Retinal pigment epithelial cell (primary cell): ENCODE data around the gene PAFAH1B2.

ENCODE experiments used
- DNase-seq: peaks from one replicate; pipeline ENCODE4 v3.0.0-alpha.2; 2010; ENCODE audit warnings: low read depth
- H3K4me3 ChIP-seq: 2 replicates; pipeline ENCODE4 v1.5.1; 2011; ENCODE audit warnings: mild to moderate bottlenecking, low read length, control low read depth, moderate library complexity
- TF ChIP-seq, protein P1 (sequence below): conservative IDR thresholded peaks from 2 replicates; pipeline ENCODE4 v1.5.1; 2011; ENCODE audit warnings: low read depth, low read length, control low read depth, inconsistent platforms

PAFAH1B2 gene

DNA sequence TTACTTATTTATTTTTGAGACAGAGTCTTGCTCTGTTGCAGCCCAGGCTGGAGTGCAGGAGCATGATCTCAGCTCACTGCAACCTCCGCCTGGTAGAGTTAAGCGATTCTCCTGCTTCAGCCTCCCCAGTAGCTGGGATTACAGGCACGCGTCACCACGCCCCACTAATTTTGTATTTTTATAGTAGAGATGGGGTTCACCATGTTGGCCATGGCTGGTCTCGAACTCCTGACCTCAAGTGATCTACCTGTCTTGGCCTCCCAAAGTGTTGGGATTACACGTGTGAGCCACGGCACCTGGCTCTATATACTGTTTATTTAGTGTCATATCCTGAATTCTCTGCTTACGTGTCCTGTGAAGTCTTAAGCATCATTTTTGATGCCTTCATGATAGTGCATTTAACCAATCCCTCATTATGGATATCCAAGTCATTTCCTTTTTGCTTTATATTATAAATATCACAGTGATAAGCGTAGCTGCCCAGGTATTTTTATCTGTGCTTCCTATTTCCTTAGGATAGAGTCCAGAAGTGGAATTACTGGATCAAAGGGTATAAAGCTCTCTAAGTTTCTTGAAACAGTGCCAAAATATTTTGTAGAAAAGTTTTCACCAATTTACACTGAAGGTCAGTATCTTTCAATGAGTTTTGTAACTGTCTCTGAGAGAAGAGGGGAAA is 33.6 kb downstream of the PAFAH1B2 start:
- DNase-seq: no peak
- H3K4me3 ChIP-seq: peak overlapping the region; percentile 77
- TF ChIP-seq, protein P1, sequence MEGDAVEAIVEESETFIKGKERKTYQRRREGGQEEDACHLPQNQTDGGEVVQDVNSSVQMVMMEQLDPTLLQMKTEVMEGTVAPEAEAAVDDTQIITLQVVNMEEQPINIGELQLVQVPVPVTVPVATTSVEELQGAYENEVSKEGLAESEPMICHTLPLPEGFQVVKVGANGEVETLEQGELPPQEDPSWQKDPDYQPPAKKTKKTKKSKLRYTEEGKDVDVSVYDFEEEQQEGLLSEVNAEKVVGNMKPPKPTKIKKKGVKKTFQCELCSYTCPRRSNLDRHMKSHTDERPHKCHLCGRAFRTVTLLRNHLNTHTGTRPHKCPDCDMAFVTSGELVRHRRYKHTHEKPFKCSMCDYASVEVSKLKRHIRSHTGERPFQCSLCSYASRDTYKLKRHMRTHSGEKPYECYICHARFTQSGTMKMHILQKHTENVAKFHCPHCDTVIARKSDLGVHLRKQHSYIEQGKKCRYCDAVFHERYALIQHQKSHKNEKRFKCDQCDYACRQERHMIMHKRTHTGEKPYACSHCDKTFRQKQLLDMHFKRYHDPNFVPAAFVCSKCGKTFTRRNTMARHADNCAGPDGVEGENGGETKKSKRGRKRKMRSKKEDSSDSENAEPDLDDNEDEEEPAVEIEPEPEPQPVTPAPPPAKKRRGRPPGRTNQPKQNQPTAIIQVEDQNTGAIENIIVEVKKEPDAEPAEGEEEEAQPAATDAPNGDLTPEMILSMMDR: no peak

DNA sequence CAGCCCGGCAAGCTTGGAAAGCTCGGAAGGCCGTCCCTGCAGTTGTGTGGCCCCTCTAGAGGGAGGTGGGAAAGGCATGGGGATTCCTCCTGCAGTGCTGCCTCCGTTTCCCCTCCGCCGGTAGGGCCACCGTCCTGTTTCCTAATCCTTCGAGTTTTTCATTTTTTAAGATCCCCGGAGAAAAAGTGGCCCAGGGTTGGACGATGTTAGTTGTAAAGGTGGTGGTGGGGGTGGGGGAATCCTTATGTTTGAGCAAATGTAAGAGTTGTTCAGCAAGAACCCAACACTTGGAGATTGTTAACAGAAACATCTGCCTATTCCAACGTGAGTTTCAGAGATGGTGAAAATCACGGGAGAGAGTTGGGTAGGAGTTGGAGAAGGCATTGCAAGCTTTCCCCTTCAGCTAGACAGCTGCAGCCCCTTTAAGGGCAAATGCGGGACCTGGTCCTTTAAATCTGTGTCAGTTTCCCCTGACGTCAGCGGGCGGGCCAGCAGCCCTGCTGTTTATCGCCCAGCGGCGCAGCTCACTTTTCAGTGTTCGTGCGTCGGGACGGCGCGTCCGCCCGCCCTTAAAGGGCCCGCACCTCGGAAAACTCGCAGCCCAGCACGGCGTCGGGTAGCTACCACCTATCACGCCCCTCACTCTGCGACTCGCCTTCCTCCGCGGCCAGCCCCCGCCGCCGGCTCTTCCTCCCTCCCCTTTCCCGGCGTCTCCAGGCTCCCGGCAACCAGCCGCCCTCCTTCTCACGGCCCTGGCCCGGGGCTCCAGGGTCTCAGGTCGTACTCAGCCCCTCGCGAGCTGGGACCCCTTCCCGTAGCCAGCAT is 34.3 kb downstream of the PAFAH1B2 start, which contains the start of gene SIDT2:
TSS of gene SIDT2 (plus strand) at position 534 of the 825 bp plus-strand sequence. CDS start 521 bp downstream, outside the sequence.
- TF ChIP-seq, protein P1: no peak
- peak within 1 kb of the TSS; percentile 77 for H3K4me3 ChIP-seq
- DNase-seq: peak; percentile 73

DNA sequence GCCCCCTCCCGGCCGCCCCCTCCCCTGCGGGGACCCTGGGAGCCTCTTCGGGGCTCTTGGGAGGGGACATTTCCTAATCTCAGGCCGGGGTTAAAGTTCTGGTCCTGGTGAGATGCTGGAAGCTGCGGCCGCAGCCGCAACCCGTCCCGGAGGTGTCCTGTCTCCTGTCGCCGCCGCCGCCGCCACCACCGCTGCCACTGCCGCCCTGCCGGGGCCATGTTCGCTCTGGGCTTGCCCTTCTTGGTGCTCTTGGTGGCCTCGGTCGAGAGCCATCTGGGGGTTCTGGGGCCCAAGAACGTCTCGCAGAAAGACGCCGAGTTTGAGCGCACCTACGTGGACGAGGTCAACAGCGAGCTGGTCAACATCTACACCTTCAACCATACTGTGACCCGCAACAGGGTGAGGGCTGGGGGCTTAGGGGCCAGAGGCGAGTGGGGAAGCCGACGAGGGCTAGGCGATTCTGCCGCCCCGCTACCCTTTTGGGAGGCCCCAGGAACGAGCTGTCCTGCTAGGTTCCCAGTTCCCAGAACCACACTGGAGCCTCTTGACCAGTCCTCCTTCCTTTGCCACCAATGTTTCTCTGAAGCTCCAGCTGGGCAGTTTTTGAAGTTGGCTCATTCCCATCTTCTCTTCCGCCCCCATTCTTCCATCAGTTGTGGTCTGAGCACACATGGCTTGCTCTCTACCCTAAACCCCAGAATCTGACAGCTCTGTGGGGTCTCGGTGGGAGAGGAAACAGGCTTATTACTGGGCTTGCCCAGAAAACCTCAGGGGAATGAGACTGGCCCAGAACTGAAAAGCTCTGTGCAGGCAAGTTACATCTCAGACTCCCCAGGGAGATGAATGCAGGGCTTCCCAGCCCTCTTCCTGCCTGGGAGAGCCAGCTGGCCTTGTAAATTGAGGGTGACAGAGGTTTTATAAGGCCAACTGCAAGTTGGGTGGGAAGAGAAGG is 35.2 kb downstream of the PAFAH1B2 start:
- H3K4me3 ChIP-seq: peak overlapping the region; percentile 77
- TF ChIP-seq, protein P1: no peak
- no peak for DNase-seq

DNA sequence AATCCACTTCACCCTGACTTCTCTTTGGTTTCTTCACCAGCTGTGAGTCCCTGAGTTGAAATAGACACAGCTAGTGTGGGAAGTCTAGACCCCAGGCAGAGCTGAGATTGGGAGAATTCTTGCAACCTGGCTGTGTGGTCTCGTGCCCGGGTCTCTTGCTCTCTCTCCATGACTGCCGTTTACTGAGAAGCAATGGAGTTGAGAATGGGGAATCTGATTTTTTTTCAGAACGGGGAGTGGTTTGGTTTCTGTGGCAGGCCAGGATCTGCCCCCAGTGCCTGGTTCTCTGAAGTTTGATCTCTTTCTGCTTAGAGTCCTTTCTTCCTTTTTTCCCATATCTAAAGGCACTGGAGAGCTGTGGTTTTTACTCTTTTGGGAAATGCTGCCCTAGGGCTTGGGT is 35.9 kb downstream of the PAFAH1B2 start:
- TF ChIP-seq, protein P1: no peak
- H3K4me3 ChIP-seq: peak overlapping the region; percentile 77
- DNase-seq: no peak

DNA sequence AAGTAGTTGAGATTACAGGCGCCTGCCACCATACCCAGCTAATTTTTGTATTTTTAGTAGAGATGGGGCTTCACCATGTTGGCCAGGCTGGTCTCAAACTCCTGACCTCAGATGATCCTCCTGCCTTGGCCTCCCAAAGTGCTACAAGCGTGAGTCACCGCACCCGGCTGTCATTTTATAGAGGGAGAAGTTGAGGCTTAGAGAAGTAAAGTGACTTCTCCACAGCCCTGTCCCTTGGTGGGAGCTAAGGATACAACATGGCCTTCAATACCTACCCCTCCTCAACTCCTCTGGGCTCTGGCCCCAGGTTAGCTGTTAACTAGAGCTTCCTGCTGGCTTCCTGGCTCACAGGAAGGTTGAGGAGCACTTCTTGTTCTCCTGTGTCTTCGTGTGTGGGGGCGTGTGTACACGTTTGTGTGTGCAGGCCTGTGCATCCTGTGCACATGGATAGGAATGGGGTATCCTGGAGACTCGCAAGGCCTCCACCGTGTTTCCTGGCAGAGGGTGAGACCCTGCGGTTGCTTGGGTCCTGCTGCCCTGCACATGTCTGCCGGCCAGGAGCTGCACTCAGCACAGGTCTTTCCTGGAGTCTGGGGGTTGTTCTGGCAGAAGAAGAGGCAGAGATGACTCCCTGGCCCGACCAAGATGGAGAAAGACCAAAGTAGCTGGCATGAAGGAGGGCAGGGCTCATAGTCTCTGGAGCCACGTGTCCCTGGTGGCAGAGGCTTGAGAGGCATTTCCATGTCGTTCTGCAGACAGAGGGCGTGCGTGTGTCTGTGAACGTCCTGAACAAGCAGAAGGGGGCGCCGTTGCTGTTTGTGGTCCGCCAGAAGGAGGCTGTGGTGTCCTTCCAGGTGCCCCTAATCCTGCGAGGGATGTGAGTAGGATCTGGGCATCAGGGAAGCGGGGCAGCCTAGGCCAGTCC is 36.8 kb downstream of the PAFAH1B2 start:
- DNase-seq: peak; percentile 43
- no peak overlapping the region for H3K4me3 ChIP-seq
- TF ChIP-seq, protein P1: peak; percentile 80
